Central memory CD4-positive, alpha-beta T cell (primary cell): Measurements from ENCODE around the gene IL17B.

Experiments
- DNase-seq: peaks from one replicate; pipeline ENCODE4 v3.0.0; 2022

IL17B gene

DNA sequence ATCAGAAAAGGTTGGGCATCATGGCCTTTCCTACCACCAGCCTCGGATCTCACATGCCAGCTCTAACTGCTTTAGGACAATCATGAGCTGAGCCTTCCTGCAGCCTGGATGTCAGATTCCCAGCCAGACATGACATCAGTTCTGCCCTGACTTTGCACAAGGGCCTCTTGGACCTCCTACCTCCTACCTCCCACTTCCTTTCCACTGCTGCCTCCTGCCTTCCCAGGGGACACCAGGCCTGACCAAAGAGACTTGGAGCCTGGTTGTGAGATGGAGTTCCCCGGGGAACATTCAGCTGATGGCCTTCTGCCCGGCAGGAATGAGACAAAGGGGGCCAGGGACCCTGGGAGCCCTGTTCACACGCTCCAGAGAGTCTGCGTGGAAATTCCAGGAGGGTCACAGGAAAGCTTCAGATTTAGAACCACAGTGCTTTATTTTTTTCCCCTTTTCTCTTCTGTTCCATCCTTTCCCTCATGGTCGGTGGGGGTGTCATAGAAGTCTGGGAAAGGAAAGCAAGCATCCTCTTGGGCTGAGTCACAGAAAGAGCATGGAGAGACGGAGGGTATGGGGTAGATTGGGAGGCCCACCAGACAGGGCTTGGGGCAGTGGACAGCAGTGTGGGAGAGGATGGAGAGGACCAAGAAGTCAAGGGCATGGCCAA, 35.4 kb upstream of the IL17B start:
- DNase-seq = no peak

DNA sequence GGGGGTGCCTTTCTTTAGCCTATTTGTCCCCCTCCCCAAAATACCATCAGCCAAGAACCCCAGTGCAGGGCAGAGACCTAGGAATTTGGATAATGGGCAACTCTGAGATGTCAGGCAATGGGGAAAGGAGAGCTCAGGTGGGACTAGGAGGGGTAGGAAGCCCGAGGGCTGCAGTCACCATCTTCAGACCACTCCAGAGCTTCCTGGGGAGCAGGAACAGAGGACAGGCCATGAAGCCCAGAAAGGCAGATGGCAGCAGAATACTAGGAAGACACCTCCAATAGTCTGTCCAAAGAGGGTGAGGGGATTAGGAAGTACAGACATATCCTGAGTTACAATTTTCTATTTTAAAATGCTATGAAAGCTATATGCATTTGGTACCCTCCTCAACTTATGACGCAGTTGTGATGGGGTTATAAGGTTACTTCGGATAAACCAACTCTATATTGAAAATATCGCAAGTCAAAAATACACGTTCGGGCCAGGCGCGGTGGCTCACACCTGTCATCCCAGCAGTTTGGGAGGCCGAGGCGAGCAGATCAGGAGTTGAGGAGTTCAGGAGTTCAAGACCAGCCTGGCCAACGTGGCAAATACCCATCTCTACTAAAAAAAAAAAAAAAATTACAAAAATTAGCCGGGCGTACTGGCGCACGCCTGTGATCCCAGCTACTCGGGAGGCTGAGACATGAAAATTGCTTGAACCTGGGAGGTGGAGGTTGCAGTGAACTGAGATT, 34.6 kb upstream of the IL17B start:
- no peak for DNase-seq

DNA sequence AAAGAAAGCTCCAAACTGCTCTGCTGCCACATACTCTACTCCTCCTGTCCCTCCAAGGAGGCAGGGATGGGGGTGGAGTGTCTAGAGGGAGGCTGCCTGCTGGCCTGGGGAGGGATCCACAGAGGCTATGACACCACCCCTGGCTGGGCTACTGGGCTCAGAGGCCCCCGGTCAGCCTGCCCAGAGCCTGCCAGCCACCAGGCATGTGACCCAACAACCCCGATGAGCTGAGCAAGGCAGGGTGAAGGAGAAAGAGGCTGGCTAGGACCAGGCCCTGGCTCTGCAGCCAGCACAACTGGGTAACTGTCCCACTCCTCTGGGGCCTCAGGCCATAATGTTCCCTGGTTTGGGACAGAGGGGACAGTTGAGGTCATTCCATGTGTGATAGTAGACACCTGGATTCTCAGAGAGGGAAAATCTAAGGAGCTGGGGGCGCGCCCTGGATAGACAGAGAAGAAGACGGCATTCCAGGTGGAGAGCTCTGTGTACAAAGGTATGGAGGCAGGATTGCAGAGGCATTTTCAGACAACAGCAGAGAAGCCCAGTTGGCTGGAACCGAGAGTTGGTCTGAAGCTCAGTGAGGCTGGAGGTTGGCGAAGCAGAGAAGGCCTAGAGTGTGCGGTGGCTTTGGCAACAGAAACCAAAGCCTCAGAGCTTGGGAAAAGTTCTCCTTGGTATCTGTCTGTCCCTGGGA, 33.8 kb upstream of the IL17B start:
- no peak for DNase-seq

DNA sequence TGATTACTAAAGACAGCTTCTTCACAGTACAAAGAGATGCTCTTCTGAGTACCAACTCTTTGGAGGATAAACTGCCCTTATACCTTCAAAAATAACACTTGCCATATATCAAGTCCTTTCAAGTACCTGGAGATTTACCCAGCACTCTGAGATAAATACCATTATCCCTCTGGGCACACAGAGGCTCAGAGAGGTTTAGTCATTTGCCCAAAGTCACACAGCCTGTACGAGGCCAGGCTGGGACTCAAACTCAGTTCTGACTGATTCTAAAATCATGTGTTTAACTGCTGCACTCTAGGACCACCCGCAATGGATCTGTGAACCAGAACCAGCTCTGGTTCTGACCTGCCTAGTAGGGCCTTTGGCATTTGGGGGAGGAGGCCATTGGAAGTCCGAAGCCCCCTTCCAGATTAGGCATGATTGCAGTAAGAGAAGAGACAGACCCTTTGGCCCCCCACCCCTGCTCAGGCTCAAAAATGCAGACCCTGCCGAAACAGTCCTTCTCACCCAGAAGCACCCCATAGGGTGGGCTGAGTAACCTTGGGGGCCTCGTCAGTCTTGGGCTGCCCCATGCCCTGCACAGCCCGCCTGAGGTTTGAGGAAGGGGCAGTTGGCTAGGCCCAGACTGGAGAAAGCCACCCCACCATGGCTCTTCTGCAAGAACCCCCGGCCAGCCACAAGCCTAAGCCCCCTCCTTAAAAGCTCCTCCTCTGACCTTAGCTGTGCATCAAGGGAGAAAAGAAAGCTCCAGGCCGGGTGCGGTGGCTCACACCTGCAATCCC, 32.8 kb upstream of the IL17B start:
- DNase-seq = no peak

DNA sequence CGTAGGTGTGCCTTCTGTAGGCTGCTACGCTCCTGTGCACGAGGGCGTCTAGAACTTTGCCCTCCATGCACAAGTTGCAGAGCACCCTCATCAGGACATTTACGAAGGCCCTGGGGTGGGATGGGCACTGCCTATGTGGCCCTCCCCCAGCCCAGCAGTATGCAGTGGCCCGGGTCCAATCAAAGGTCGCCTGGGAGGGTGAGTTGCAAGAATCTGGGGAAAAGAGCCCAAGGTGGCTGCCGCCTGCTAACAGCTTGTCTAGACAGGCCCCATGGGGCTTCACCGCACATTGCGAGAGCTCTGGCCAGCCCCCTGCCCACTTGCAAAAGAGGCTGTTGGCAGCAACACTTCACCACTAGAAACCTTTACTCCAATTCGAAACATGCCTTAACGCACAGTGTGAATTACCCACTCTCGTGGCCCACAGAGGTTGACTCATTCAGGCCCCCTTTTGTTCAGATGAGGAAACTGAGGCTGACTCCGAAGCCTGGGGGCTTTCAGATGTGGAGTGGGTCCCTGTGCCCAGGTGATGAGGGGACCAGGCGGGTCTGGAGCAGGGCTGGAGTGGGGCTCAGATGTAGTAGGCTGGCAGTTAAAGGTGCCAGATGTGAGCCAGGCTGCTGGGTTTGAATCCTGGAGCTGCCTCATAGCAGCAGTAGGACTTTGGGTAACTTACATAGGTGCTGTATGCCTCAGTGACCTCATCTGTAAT, 31.8 kb upstream of the IL17B start:
- DNase-seq = no peak

DNA sequence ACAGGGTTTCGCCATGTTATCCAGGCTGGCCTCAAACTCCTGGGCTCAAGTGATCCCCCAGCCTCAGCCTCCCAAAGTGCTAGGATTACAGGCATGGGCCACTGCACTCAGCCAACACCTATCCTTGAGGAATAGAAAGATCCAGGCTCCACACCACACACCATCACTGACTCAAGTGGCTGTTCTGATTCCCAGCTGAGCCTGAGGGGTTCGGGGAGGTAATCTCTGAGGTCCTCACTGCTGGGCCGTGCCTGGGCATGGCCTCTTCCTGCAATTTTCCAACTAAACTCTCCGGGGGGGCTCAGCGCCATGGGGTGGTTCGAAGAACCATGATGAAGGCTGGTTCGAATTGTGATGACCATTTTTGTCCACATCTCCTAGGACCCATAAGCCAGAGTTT, 31.0 kb upstream of the IL17B start:
- DNase-seq = no peak

DNA sequence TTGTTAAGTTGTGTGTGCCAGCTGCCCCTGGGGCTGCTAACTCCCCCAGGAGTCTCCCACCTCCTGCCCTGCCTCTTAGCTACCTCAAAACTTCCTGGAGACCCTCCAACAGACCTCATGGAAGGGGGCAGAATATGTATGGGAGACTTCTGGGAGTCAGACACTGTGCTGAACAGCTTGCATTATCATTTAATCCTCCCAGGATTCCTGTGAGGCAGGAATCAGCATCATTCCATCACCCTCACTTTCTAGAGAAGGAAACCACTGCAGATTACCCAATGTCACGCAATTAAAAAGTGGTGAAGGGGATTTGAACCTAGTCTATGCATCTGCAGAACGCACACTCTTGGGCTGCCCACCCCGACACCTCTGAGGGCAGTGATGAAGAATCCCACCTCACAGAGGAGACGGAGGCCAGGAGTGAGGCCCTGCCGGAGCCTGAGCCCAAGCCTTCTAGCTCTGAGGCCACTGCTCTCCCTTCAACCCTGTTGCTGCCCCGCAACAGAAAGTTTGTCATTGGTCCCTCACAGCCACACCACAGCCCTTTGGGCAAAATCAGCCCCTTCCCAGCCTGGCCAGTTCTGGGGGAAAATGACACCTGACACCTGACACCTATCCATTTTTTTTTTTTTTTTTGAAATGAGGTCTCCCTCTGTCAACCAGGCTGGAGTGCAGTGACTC, 30.3 kb upstream of the IL17B start:
- no peak for DNase-seq

DNA sequence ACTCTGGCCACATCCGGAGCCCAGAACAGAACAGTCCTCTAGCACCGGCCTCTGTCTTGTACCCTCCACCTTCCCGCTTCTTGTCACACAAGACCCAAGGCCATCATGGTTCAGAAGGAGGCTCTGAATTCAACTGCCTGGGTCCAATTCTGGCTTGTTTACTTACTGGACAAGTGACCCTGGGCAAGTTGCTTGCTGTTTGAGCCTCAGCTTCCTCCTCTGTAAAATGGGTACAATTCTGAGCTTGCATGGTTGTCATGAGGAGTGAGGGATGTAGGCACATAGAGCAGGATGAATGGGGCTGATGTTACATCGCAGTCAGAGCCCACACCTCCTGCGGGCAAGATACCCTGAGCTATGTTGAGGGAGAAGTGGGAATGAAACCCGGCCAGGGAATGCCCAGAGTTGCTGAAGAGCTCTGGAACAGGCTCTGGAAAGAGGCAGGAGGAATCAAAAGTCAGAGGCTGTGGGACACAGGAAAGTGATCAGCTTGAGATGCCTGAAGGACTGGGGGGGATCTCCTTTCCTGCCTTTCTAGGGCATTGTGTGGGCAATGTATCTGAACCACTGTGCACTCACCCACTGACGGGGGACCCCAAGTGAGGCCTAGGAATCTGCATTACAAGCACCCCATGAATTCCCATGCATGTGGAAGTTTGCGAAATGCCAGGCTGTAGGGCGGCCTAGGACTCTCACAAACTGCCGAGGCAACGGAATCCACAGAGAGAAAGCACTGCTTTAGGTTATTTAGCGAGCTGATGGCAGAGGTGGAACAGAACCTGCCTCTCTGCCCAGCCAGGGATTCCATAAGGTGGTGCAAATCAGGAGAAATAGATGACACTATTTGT, 29.4 kb upstream of the IL17B start:
- DNase-seq = no peak

DNA sequence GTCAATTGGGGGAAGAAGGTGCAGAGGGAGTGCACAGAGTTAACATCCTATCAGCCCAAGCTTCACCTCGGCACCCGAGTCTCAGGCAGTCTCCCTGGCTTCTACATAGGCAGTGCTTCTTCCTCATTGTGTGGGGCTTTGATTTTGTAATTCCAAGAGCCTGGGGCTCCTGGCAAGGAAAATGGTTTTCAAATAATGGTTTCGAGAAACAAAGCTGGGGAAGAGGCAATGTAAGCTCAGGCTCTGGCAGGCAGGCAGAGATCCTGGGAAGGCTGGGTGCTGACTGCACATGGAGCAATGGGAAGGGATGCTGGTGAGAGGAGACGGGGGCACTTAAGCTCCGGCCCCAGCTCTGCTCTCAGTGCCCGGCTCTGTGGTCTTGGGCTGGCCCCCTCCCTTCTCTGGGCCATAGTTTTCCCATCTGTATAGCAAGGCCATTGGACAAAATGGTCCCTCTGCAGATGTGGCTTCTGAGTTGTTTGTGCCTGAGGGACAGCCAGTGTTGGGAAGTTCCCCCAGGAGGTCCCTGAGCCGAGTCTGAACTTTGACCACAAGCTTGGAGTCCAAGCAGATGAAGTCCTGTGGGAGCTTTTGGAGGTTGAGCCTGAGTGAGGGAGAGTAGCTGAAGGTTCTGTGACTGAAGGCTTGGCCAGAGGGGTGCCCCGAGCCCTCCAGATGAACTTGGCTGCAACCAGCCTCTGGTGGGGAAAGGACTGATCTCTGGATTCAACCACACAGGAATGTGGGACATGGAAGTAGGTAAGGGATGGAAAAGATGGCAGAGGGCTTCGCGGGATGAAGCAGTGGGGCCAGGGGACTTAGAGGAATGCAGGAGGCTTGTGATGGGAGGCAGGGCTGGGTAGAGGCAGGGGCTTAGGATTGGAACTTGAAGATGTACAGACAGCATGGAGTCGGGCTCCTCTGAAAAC, 28.5 kb upstream of the IL17B start:
- no peak for DNase-seq

DNA sequence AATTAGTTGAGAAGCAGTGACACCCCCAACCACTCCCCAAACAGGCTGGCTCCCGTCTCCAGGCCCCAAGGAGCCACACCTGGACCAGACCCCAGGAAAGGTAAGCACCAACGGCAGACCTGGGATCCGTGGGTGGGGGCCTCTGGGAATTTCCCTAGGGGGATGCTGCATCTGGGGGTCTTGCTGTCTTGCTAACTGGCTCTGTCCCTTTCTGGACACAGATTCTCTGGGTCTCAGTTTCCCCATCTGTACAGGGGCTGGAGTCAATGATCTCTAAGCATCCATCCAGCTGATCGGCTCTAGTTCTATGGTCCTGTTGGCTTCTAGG, 27.9 kb upstream of the IL17B start:
- no peak for DNase-seq

DNA sequence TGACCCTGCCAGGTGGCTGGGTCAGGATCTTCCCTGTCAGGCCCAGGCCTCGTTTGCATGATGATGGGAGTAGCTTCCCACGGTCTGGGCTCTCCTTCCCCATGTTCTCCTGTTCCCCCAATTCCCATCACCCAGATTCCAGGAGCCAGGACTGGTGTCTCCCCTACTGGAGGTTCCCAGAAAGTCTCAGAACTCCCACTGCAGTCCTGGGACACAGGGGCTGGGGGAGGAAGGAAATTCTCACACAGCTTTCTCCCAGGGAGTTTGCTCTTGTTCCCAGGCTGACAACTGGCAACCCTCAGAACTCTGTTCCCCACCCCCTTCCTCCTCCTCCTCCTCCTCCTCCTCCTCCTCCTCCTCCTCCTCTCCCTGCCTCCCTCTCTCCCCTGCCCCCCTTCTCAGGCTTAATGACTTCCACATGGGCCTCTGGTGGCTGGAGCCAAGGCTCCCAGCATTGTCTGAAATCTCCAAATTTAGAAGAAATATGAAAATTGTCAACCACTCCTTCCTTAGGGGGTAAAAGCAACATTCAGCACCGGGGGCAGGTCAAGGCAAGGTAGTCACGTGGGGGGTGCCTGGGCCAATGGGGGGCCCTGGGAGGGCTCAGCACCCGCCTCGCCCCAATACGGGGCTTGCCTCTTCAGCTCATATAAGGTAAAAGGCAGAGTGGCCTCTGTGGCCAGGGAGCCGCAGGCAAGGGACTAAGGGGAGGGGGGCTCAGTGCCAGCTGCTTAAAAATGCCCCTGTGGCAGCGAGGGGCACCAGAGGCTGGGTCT, 27.3 kb upstream of the IL17B start:
- DNase-seq = no peak

DNA sequence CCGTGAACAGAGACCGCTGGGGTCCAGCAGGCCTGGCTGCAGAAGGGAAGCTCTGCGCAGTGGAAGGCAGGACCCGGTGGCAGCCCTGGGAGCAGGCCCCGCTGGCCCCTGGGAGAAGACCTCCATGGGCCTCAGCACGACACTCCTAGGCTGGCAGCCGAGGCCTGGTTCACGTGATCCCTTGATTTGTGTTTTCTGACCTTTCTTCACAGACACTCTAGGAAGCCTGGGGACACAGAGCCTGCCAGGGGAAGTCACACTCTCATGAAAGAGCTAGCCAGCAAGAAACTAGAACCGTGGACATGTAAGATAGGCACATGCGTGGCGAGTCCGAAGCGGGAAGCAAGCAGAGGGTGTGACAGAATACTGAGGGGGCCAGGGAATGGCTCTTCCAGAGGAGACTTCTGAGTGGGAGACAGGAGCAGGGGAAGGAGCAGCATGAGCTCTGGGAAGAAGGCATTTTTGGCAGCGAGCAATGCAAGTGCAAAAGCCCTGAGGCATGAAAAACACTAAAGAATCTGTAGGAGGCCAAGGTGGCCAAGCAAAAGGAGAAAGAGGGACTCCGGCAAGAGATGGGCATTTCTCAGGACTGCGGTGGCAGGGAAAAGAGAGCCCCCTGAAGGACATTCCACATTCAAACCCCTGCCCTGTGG, 26.6 kb upstream of the IL17B start:
- DNase-seq = no peak

DNA sequence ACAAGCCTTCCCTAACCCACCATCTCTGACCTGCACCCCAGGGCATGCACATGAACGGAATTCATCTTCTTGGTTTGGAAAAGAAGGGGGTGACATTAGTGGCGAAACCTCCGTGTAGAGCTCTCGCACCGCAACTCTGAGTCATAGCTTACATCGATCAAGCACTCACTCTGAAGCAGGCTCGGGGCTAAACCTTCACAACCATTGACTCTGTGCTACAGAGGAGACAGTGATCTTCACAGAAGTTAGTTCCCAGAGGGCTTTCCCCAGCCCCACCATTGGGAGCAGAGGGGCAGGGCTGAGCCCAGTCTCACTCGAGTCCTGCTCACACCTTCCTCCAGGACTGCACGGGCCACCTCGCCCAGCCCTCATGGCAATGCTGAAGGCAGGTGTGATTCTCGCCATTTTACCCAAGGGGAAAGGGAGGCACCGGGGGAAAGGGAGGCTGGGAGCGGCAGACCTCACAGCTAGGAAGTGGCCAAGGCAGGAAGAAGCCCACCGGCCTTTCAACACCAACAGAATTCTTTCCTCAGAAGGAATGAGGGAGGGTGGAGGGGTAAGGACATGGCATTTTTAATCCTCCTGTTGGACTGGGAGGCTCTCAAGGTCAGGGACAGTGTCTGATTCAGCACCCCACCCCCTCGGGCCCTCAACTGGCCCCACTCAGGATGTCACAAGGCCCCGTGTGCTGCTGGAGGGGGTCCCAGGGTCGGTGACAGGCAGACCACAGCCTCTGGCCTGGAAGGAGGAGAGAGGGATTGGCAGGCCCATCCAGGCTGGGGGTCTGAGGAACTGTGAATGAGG, 25.9 kb upstream of the IL17B start:
- no peak for DNase-seq

DNA sequence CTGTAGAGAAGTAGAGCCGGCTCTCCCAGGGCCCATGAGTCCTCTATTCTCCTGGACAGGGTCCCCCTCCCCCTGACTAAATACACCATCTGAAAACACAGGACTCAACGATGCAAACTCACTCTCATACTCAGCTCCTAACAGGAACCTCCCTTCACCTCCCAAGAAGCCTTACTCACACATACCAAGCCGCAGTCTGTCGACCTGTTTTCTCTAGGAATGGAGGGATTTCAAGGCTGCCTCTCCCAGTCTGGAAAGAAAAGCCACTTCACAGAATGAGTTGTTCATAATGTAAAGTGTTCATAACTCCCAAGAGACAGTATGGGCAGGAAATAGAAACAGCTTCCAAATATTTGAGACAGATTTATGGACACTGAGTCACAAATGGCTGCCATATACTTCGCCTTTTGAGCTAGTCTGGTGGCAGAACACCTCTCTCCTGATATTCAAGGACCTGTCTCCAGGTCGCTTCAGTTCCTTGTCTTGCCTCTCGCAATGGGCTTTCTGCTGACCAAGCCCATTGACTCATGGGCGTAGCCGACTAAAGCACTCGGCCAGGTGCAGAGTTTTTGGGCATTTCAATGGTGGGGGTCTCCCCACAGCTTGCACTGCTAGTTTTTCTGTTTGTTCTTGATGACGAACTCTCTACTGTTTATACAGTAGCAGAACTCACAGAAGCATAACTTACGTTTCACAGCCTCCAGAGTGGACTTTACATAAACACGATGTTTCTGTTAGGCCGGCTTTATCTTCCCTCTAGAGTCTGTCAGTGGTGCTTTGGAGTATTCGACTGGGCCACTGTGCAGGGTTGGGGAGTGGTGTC, 25.0 kb upstream of the IL17B start:
- no peak for DNase-seq

DNA sequence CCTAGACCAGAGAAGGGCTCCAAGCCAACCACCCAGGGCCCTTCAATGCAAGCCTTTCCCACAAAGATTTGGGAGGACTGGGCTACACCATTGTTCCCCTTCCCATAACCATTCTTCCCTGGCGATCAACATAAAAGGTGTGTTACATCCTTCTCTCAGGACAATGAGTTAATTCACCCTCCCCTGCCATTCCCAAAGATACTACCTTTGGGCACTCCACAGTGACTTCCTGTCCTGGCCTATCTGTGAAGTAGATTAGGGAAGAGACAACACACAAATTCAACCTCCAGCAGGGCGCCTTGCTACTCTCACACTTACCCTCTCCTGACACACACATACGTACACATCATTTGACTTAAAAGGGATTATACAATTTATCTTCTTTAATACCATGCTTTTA, 23.2 kb upstream of the IL17B start:
- no peak for DNase-seq

DNA sequence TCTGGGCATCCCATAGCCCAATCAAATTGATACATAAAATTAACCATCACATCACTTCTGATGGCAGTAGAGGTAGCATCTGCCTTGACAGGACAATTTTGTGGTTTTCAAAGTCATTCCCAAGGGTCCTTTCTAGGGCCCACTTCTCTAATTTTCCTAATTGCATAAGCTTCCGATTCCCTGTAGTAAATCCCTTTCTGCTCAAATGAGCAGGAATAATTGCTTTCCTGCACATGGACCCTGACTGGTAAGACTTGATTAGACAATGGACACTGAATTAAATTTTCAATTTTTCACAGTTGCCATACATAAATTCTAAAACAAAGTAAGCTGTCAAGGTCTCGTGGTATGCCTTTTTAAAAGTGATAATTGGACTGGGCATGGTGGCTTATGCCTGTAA, 22.0 kb upstream of the IL17B start:
- no peak for DNase-seq

DNA sequence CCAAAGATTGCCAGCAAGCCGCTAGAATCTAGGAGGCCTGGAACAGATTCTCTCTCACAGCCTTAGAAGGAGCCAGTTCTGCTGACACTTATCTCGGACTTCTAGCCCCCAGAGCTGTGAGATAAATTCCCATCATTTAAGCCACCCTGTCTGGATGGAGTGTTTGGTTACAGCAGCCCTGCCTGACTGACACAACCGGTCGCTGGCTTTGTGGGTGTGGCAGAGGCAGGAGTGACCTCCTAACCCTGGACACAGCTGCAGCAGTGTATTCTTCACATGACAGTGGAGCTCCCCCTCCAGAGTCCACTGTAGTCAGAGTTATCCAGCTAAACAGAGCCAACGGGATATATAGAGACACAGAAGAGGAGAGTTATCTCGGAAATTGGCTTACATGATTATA, 21.2 kb upstream of the IL17B start:
- no peak for DNase-seq
